SJCRH30 (cell line): ENCODE measurements around the gene CYP4F12. TPM values are rescaled to one million over a fixed set of nuclear protein-coding genes. Genes with fewer than 3 reads are reported as not detected.

ENCODE experiments used
- DNase-seq, 2 experiments: peaks; one replicate each; pipeline ENCODE4 v3.0.0-alpha.2; 2015 to 2020
- H3K27ac ChIP-seq: fragments of 250-450 bp; sonication (Bioruptor Pico); 2 replicates; pipeline ENCODE4 v1.5.1; 2020; ENCODE audit warnings: mild to moderate bottlenecking, moderate library complexity
- H3K27me3 ChIP-seq: fragments of 250-450 bp; sonication (Bioruptor Pico); 2 replicates; pipeline ENCODE4 v1.5.1; 2020; ENCODE audit warnings: mild to moderate bottlenecking, moderate library complexity
- H3K36me3 ChIP-seq: fragments of 250-450 bp; sonication (Bioruptor Pico); 2 replicates; pipeline ENCODE4 v1.5.1; 2020; ENCODE audit warnings: mild to moderate bottlenecking, moderate library complexity
- H3K4me1 ChIP-seq: fragments of 250-450 bp; sonication (Bioruptor Pico); 2 replicates; pipeline ENCODE4 v1.5.1; 2020; ENCODE audit warnings: mild to moderate bottlenecking, moderate library complexity
- H3K4me3 ChIP-seq: fragments of 250-450 bp; sonication (Bioruptor Pico); 2 replicates; pipeline ENCODE4 v1.5.1; 2020; ENCODE audit warnings: mild to moderate bottlenecking, moderate library complexity
- H3K9me3 ChIP-seq: fragments of 250-450 bp; sonication (Bioruptor Pico); replicated peaks from 2 replicates; pipeline ENCODE4 v1.5.1; 2020; ENCODE audit warnings: mild to moderate bottlenecking, moderate library complexity
- total RNA-seq: library from RNA; depleted of rRNA; stranded (reverse); fragments of >200 nt; shearing (Covaris generic); gene quantifications from 2 replicates; pipeline ENCODE4 v1.2.3, GENCODE V29; 2014; rRNA removed

CYP4F12 gene
- total RNA-seq, 1 experiment from 2014 or later: not detected

DNA sequence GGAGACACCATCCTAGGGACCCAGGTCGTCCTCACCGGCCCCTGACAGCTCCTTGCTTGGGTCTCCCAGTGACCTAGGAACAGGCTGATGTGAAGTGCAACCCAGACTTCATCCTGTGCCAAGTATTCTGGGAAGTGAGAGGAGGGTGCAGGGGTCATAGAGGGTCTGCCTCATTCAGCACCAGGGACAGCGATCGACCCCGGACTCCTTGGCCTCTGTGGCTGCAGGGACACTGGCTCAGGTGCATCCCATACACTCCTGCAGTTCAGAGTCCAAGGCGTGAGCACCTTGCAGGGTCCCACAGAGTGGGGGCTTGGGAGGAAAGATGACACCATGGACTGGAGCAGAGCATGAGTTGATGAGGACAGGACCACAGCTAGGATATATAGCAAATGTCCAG lies 44.9 kb downstream of the CYP4F12 start:
- Histone ChIP-seq H3K9me3 (no peaks in the 10 kb centered on the region), H3K27me3 (no peaks in the 10 kb centered on the region), H3K36me3 (no peaks in the 10 kb centered on the region), H3K4me3 (no peak overlapping the region), H3K27ac (no peak overlapping the region), H3K4me1 (no peaks in the 10 kb centered on the region)
- DNase-seq: peak; percentile 20 to 45

DNA sequence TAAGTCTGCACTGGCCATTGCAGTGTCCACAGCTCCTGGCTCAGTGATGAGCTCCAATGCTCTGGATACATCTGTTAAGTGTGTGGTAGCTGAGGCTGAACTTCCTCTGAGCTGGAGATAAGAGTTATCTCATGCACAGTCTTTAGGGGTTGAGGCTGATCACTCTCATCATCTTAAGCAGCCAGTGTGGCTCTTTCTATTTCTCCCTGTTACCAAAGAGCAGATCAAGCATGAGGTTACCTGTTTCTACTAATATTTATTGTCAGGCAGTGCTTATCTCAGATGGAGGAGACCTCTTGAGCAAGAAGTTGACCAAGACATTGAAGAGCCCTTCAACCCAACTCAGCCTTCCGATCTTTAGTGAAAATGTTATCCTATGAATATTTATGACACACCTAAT lies 48.4 kb downstream of the CYP4F12 start:
- Histone ChIP-seq H3K27ac (no peak overlapping the region), H3K36me3 (no peaks in the 10 kb centered on the region), H3K9me3 (no peaks in the 10 kb centered on the region), H3K4me3 (no peak overlapping the region), H3K4me1 (no peaks in the 10 kb centered on the region), H3K27me3 (peaks cover 7% of the 10 kb centered on the region; the same call in 1 of the 2 replicates)
- DNase-seq: no peak

DNA sequence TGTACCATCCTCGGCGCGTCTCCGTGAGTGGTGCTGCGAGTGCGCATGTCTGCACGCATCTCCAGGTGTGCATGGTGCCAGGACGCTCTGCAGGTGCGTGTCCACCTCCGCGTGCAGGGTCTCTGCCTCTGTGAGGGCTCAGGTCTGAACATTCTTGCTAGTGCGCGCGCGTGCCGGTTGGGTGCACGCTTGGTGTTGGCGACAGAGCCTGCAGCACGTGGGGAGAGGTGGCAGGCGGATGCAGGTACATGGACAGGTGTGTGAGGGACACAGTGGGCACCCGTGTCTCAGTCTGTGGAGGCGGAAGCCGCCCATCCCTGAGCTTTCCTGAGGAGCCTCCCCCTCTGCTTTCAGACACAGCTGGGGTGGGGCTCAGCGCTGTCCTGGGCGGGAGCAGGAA lies 50.1 kb downstream of the CYP4F12 start:
- no peak overlapping the region for H3K4me3 ChIP-seq
- no peaks in the 10 kb centered on the region for H3K36me3 ChIP-seq
- H3K27ac ChIP-seq: no peak overlapping the region
- H3K27me3 ChIP-seq: peaks cover 7% of the 10 kb centered on the region; the same call in 1 of the 2 replicates
- DNase-seq: no peak
- H3K9me3 ChIP-seq: no peaks in the 10 kb centered on the region
- H3K4me1 ChIP-seq: no peaks in the 10 kb centered on the region

DNA sequence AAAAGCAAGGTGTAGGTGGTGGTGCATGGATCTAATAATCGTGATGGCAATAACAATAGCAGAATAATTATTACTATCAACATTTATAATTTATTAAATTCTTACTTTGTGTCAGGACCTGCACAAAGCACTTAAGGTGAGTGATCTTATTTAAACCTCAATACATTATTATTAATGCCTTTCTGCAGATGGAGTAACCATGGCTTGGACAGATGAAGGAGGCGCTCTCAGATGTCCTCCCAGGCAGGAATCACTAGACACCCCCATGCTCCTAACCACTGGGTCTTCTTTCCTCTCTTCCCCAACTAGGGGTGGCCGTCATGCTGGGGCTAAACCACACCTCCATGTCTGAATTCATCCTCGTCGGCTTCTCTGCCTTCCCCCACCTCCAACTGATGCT lies 54.8 kb downstream of the CYP4F12 start, which contains the start of gene OR10H2:
Gene OR10H2 (plus strand): TSS at position 301 of the 400 bp plus-strand sequence. CDS start 20 bp downstream, at position 321.
- DNase-seq: no peak
- no peaks in the 10 kb centered on the region for H3K4me1 ChIP-seq
- H3K4me3 ChIP-seq: no peak within 1 kb of the TSS
- H3K27me3 ChIP-seq: peaks cover 7% of the 10 kb centered on the region
- H3K27ac ChIP-seq: no peak within 1 kb of the TSS
- H3K9me3 ChIP-seq: 0 out of 2 replicates have a peak, but pooled peaks cover 4% of the 10 kb centered on the region
- no peaks in the 10 kb centered on the region for H3K36me3 ChIP-seq

DNA sequence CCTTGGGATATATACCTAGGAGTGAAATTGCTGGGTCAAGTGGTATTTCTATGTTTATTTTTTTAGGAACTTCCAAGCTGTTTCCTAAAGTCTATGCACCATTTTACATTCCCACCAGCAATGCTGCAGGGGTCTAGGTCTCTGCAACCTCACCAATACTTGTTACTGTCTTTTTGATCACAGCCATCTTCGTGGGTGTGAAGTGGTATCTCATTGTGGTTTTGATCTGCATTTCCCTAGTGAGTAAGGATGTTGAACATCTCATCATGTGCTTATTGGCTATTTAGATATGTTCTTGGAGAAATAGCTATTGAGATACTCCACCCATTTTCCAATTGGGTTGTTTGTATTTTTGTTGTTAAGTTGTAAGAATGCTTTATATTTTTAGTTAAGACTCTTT lies 57.7 kb downstream of the CYP4F12 start:
- Histone ChIP-seq H3K4me1 (no peaks in the 10 kb centered on the region), H3K36me3 (no peaks in the 10 kb centered on the region), H3K4me3 (no peak overlapping the region), H3K9me3 (0 out of 2 replicates have a peak, but pooled peaks cover 4% of the 10 kb centered on the region), H3K27ac (no peak overlapping the region), H3K27me3 (peaks cover 5% of the 10 kb centered on the region; the same call in 1 of the 2 replicates)
- DNase-seq: no peak

DNA sequence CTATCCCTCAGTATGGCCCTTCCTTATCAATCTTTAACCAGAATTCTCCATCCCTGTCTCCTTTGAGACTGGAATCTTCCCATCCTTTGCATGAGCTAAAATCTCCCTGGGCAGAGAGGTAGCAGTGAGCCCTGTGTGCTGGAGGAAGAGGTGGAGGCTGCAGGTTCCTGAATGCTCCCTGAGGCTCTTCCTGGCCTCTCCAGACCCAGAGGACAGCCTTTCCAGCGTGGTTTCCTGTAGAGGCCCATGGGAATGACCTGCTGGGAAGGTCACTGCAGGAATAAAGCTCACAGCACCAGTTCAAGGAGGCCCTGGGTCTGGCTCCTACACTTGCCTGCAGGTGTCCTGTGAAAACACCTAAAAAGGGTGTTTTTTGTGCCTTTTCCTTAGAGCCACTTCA lies 59.5 kb downstream of the CYP4F12 start:
- no peak for DNase-seq
- Histone ChIP-seq H3K4me3 (no peak overlapping the region), H3K9me3 (0 out of 2 replicates have a peak, but pooled peaks cover 4% of the 10 kb centered on the region), H3K4me1 (no peaks in the 10 kb centered on the region), H3K27ac (no peak overlapping the region), H3K36me3 (no peaks in the 10 kb centered on the region), H3K27me3 (peaks cover 9% of the 10 kb centered on the region; the same call in 1 of the 2 replicates)

DNA sequence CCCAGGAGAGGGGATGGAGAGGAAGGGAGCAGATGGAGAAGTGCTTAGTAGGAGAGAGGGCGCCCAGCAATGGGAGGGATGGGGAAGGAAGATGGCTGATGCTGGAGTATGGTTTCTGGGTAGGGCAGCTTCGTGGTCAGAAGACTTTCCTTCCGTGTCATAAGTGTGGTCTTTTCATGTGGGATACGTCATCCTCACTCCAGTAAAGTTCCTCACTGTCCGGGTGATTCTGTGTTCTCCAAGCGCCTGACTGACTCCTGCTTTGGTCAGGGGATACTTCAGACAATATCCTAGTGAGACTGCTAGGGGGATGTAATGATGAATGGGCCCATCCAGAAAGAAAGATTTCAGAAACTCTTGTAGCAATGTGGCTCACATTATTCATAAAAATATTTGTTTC lies 61.0 kb downstream of the CYP4F12 start:
- no peak overlapping the region for H3K4me3 ChIP-seq
- H3K27me3 ChIP-seq: peaks cover 9% of the 10 kb centered on the region; the same call in 1 of the 2 replicates
- no peaks in the 10 kb centered on the region for H3K4me1 ChIP-seq
- H3K9me3 ChIP-seq: 0 out of 2 replicates have a peak, but pooled peaks cover 4% of the 10 kb centered on the region
- no peak for DNase-seq
- H3K27ac ChIP-seq: no peak overlapping the region
- no peaks in the 10 kb centered on the region for H3K36me3 ChIP-seq

DNA sequence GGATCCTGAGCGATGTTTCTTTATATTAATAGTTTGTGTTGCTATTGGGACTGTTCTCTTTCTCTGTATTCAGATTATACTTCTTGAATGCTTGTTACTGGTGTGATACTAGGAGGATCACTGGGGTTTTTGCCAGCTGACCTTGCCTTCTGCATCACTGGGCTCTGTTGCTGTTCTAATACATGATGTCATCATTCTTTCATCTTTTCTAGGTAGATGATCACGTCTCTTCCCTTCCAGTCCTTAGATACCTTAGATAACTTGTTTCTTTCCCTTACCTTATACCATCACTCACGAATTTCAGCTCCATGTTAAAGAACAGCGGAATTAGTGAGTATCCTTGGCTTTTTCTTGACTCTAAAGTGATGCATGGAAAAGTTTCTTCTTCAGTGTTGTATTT lies 64.8 kb downstream of the CYP4F12 start, which contains the start of gene OR10H3:
Gene OR10H3 (plus strand): TSS at position 264 of the 400 bp plus-strand sequence. CDS start 3,408 bp downstream, outside the sequence.
- Histone ChIP-seq H3K27ac (no peak within 1 kb of the TSS), H3K4me3 (no peak within 1 kb of the TSS)

DNA sequence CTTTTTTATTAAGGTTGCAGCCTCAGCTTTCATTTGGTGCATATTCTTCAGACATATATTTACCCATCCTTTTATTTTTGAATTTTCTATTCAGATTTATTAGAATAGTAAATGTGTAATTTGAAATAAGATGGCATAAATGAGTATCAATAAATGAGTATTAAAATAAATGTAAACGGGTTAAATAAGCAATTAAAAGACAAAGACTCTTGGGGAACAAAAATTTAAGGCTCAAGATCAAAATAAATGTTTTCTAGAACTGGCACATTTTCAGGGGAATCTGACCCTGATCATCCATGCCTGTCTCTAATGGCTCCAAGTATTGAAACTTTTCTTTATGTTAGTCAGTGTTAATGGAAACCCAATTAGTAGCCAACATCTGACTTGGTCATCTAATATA lies 67.9 kb downstream of the CYP4F12 start:
- Histone ChIP-seq H3K4me1 (no peaks in the 10 kb centered on the region), H3K27ac (no peak overlapping the region), H3K9me3 (no peaks in the 10 kb centered on the region), H3K4me3 (no peak overlapping the region), H3K27me3 (0 out of 2 replicates have a peak, but pooled peaks cover 2% of the 10 kb centered on the region), H3K36me3 (no peaks in the 10 kb centered on the region)
- no peak for DNase-seq

More for the DNA sequence above, 64.8 kb downstream of the CYP4F12 start, which contains the start of gene OR10H3:
- Histone ChIP-seq H3K27me3 (0 out of 2 replicates have a peak, but pooled peaks cover 9% of the 10 kb centered on the region), H3K36me3 (no peaks in the 10 kb centered on the region), H3K9me3 (no peaks in the 10 kb centered on the region), H3K4me1 (no peaks in the 10 kb centered on the region)
- DNase-seq: no peak

Other genes with a start within 250 kb of the CYP4F12 start
- 23.0 and 23.8 TPM in 2 replicates for gene WIZ, start 223.1 kb upstream of the CYP4F12 start, total RNA-seq
- gene RASAL3, start 208.5 kb upstream of the CYP4F12 start, total RNA-seq: 0.12 TPM in 1 of 2 replicates, not detected in the other
- gene PGLYRP2, start 193.6 kb upstream of the CYP4F12 start, total RNA-seq: not detected in 2 replicates
- gene CYP4F22, start 164.6 kb upstream of the CYP4F12 start, total RNA-seq: not detected in 2 replicates
- gene CYP4F8, start 57.9 kb upstream of the CYP4F12 start, total RNA-seq: not detected in 2 replicates
- gene CYP4F3, start 32.2 kb upstream of the CYP4F12 start, total RNA-seq: not detected in 2 replicates
- gene OR10H2, start 54.9 kb downstream of the CYP4F12 start, total RNA-seq: not detected in 2 replicates
- gene OR10H3, start 64.9 kb downstream of the CYP4F12 start, total RNA-seq: not detected in 2 replicates
- gene OR10H5, start 114.6 kb downstream of the CYP4F12 start, total RNA-seq: not detected in 2 replicates
- not detected in 2 replicates for gene OR10H1, start 142.6 kb downstream of the CYP4F12 start, total RNA-seq
- gene CYP4F2, start 225.0 kb downstream of the CYP4F12 start, total RNA-seq: not detected in 2 replicates